Measurements from ENCODE around the gene FOXD4L1.
"Not testable (repeated sequence)": the region's sequence is repeated elsewhere in the genome, so short reads cannot be mapped to it uniquely, and the experiment has no call there.

GRCh38 chr2:113510913-113511312, 12.4 kb downstream of the FOXD4L1 start:
- not testable (repeated sequence) for TF ChIP-seq MYNN (tag by site-specific recombination; IDR thresholded peaks at IDR 0.05; ENCODE audit: borderline replicate concordance); IKZF3 (tag by site-specific recombination; IDR thresholded peaks at IDR 0.05)
